Activated naive CD4-positive, alpha-beta T cell treated with anti-CD3 and anti-CD28 coated beads, Interleukin-2, amount 50 U/mL, for 24 hours (primary cell): ENCODE measurements around the gene NUDT21.

ENCODE experiments used
- H3K27ac Mint-ChIP-seq: one replicate; pipeline ENCODE4 v1.8.0; 2021; ENCODE audit warnings: mild to moderate bottlenecking, mixed read lengths
- H3K27me3 Mint-ChIP-seq: one replicate; pipeline ENCODE4 v1.8.0; 2021; ENCODE audit warnings: mixed read lengths
- H3K36me3 Mint-ChIP-seq: one replicate; pipeline ENCODE4 v1.8.0; 2021; ENCODE audit warnings: mixed read lengths
- H3K4me1 Mint-ChIP-seq: one replicate; pipeline ENCODE4 v1.8.0; 2021; ENCODE audit warnings: mixed read lengths
- H3K4me3 Mint-ChIP-seq: one replicate; pipeline ENCODE4 v1.8.0; 2021; ENCODE audit warnings: mild to moderate bottlenecking, mixed read lengths
- H3K9me3 Mint-ChIP-seq: one replicate; pipeline ENCODE4 v1.8.0; 2021; ENCODE audit warnings: mixed read lengths

NUDT21 gene

GRCh38 chr16:56470666-56471065 is 19.5 kb upstream of the NUDT21 start:
- no peaks in the 10 kb centered on the region for H3K27me3 Mint-ChIP-seq
- H3K9me3 Mint-ChIP-seq, result no peaks in the 10 kb centered on the region
- H3K27ac Mint-ChIP-seq, result no peak overlapping the region
- H3K36me3 Mint-ChIP-seq, result peaks cover 17% of the 10 kb centered on the region
- H3K4me3 Mint-ChIP-seq, result no peak overlapping the region
- H3K4me1 Mint-ChIP-seq, result no peaks in the 10 kb centered on the region

DNA sequence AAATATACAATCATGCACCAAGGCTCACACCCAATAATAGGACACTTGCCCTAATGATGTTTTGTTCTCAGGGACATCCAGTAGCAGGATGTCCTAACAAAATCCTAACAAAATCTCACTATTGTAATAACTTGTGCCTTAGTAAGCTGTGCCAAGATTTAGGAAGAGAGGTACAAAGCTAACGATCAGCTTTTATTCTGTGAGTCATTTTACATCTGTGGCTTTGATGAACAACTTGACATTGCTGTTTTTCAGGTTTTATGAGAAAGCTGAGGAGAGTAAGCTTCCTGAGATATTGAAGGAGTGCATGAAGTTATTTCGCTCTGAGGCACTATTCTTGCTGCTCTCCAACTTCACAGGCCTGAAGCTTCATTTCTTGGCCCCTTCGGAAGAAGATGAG is 19.1 kb upstream of the NUDT21 start:
- H3K4me3 Mint-ChIP-seq, result no peak overlapping the region
- no peaks in the 10 kb centered on the region for H3K27me3 Mint-ChIP-seq
- peaks cover 20% of the 10 kb centered on the region for H3K36me3 Mint-ChIP-seq
- H3K9me3 Mint-ChIP-seq, result no peaks in the 10 kb centered on the region
- no peaks in the 10 kb centered on the region for H3K4me1 Mint-ChIP-seq
- no peak overlapping the region for H3K27ac Mint-ChIP-seq

DNA sequence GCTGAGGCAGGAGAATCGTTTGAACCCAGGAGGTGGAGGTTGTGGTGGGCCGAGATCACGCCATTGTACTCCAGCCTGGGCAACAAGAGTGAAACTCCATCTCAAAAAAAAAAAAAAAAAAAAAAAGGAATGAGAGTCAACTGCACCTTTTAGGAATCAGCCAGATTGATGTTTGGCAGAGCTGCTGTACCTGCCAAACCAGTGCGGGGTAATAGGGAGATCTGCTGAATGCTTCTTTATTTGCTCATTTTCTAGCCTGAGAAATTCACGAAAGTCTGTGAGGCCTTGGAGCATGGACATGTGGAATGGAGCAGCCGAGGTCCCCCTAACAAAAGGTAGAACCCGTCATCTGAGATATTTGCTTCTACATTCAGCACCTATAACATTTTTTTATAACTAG is 18.6 kb upstream of the NUDT21 start:
- Mint-ChIP-seq H3K4me3 (no peak overlapping the region), H3K9me3 (no peaks in the 10 kb centered on the region), H3K36me3 (peaks cover 18% of the 10 kb centered on the region), H3K27ac (no peak overlapping the region), H3K27me3 (no peaks in the 10 kb centered on the region), H3K4me1 (no peaks in the 10 kb centered on the region)

GRCh38 chr16:56468800-56469199 is 17.7 kb upstream of the NUDT21 start:
- Mint-ChIP-seq H3K4me3 (no peak overlapping the region), H3K4me1 (no peaks in the 10 kb centered on the region), H3K27me3 (no peaks in the 10 kb centered on the region), H3K36me3 (peaks cover 23% of the 10 kb centered on the region), H3K9me3 (no peaks in the 10 kb centered on the region), H3K27ac (peak overlapping the region; percentile 51)

GRCh38 chr16:56466344-56466743 is 15.2 kb upstream of the NUDT21 start:
- Mint-ChIP-seq H3K9me3 (no peaks in the 10 kb centered on the region), H3K27me3 (no peaks in the 10 kb centered on the region), H3K36me3 (peaks cover 27% of the 10 kb centered on the region), H3K4me1 (peaks cover 3% of the 10 kb centered on the region), H3K27ac (no peak overlapping the region), H3K4me3 (no peak overlapping the region)

GRCh38 chr16:56463153-56463552 is 12.0 kb upstream of the NUDT21 start:
- Mint-ChIP-seq H3K27ac (no peak overlapping the region), H3K27me3 (no peaks in the 10 kb centered on the region), H3K4me3 (no peak overlapping the region), H3K36me3 (peaks cover 17% of the 10 kb centered on the region), H3K4me1 (peaks cover 7% of the 10 kb centered on the region), H3K9me3 (no peaks in the 10 kb centered on the region)

DNA sequence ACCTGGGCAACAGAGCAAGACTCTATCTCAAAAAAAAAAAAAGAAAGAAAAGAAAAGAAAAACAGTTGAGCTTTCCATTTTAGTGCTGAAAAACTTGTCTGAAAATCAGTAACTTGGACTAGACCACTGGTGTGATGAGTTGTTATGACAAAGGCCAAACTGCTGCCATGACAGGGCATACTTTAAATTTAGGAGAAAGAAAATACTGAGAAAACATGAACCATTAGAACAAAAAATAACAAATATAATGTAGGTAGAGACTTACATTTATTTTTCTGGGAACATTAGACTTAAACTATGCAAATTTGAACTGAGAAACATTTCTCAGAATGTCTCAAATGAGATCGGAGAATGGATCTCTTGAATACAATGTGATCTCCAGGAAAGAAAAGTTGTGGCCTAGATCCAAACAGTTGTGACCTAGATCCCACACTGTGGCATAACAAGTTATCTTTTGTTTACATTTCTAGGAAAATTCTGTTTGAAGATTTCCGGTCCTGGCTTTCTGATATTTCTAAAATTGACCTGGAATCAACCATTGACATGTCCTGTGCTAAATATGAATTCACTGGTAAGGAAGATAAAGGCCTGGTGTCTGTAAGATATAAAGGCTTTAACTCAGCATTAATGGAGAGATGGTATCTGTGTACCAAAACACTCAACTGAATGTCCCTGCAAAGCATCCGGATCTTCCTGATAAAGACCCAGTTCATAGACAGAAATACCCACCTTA is 11.1 kb upstream of the NUDT21 start:
- no peaks in the 10 kb centered on the region for H3K9me3 Mint-ChIP-seq
- H3K36me3 Mint-ChIP-seq, result peaks cover 20% of the 10 kb centered on the region
- no peak overlapping the region for H3K27ac Mint-ChIP-seq
- H3K27me3 Mint-ChIP-seq, result no peaks in the 10 kb centered on the region
- H3K4me3 Mint-ChIP-seq, result no peak overlapping the region
- peaks cover 10% of the 10 kb centered on the region for H3K4me1 Mint-ChIP-seq

DNA sequence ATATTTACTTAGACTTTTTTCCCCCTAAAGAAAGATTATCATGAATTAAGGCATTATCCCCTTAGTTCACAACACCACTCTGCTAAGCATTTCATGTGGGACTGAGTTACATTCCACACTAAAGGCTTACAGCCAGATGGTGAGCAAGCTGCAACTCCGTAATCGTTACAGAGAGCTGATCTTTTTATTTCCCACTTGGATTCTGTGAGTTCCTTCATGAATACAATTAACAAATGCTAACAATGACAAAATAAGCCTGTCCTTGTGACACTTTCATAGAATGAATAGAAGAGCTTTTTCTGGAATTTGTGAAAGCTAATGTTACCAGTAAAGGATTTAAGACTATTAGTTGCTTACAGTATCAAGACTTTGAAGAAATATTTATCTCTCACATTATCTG is 9.0 kb upstream of the NUDT21 start:
- peaks cover 30% of the 10 kb centered on the region for H3K36me3 Mint-ChIP-seq
- H3K27me3 Mint-ChIP-seq, result no peaks in the 10 kb centered on the region

GRCh38 chr16:56457927-56458470 is 6.9 kb upstream of the NUDT21 start:
- Mint-ChIP-seq H3K36me3 (peaks cover 30% of the 10 kb centered on the region), H3K27ac (no peak overlapping the region), H3K9me3 (no peaks in the 10 kb centered on the region), H3K4me1 (peaks cover 35% of the 10 kb centered on the region), H3K4me3 (no peak overlapping the region), H3K27me3 (no peaks in the 10 kb centered on the region)

More for the DNA sequence above, 9.0 kb upstream of the NUDT21 start:
- Mint-ChIP-seq H3K4me1 (peaks cover 23% of the 10 kb centered on the region), H3K9me3 (no peaks in the 10 kb centered on the region), H3K27ac (no peak overlapping the region), H3K4me3 (no peak overlapping the region)

GRCh38 chr16:56451753-56452689 is 889 bp upstream of the NUDT21 start:
- H3K9me3 Mint-ChIP-seq, result no peaks in the 10 kb centered on the region
- H3K4me1 Mint-ChIP-seq, result peaks cover 63% of the 10 kb centered on the region
- peaks cover 24% of the 10 kb centered on the region for H3K36me3 Mint-ChIP-seq
- H3K27me3 Mint-ChIP-seq, result no peaks in the 10 kb centered on the region
- peak overlapping the region; percentile 96 for H3K27ac Mint-ChIP-seq
- H3K4me3 Mint-ChIP-seq, result peak overlapping the region; percentile 96

- H3K9me3 Mint-ChIP-seq, result no peaks in the 10 kb centered on the region
- peaks cover 13% of the 10 kb centered on the region for H3K36me3 Mint-ChIP-seq
- peak overlapping the region; percentile 96 for H3K4me3 Mint-ChIP-seq
- peaks cover 54% of the 10 kb centered on the region for H3K4me1 Mint-ChIP-seq
- no peaks in the 10 kb centered on the region for H3K27me3 Mint-ChIP-seq
- H3K27ac Mint-ChIP-seq, result peak overlapping the region; percentile 96
Observed at GRCh38 chr16:56450275-56450985, 702 bp downstream of the NUDT21 start.

GRCh38 chr16:56448005-56448404 is 3.1 kb downstream of the NUDT21 start:
- Mint-ChIP-seq H3K36me3 (peaks cover 5% of the 10 kb centered on the region), H3K4me3 (peak overlapping the region; percentile 28), H3K4me1 (peaks cover 42% of the 10 kb centered on the region), H3K27me3 (no peaks in the 10 kb centered on the region), H3K9me3 (no peaks in the 10 kb centered on the region), H3K27ac (peak overlapping the region; percentile 82)

DNA sequence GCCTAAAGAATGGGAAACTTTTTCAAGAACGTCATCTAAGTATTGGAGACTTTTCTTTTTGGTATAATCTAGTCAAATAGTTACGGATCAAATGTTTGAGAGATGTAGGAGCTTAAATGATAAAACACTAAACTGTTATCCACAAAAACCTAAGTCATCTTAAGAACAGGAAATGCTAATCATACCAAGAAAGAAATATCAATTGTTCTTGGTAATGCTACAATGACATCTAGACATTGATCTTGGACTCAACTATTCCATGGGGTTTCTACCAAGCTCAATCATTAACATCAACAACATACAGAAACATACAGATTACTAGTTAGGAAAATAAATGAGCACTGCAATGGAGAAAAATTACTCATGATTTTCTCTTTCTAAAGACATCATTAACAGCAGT is 3.8 kb downstream of the NUDT21 start:
- Mint-ChIP-seq H3K36me3 (peaks cover 6% of the 10 kb centered on the region), H3K4me1 (peaks cover 34% of the 10 kb centered on the region), H3K27ac (no peak overlapping the region), H3K4me3 (no peak overlapping the region), H3K27me3 (no peaks in the 10 kb centered on the region), H3K9me3 (no peaks in the 10 kb centered on the region)

GRCh38 chr16:56438038-56438437 is 13.1 kb downstream of the NUDT21 start:
- Mint-ChIP-seq H3K4me1 (peaks cover 11% of the 10 kb centered on the region), H3K27ac (no peak overlapping the region), H3K36me3 (peaks cover 13% of the 10 kb centered on the region), H3K9me3 (no peaks in the 10 kb centered on the region), H3K4me3 (no peak overlapping the region), H3K27me3 (no peaks in the 10 kb centered on the region)

GRCh38 chr16:56436258-56436657 is 14.9 kb downstream of the NUDT21 start:
- Mint-ChIP-seq H3K4me3 (no peak overlapping the region), H3K27me3 (no peaks in the 10 kb centered on the region), H3K27ac (no peak overlapping the region), H3K4me1 (peaks cover 11% of the 10 kb centered on the region), H3K36me3 (peaks cover 9% of the 10 kb centered on the region), H3K9me3 (no peaks in the 10 kb centered on the region)
